ENCODE data around the gene NEUROD1.

NEUROD1 gene

GRCh38 chr2:181680937-181681811, 857 bp upstream of the NEUROD1 start:
- DNase-seq (ENCODE audit: low read depth in 2 of 2): no peak

- no peak for DNase-seq (ENCODE audit: low read depth in 2 of 2)
These were observed 755 bp downstream of the NEUROD1 start for GRCh38 chr2:181679544-181679979.

GRCh38 chr2:181678861-181679543, 1.3 kb downstream of the NEUROD1 start:
- no peak for DNase-seq (ENCODE audit: low read depth in 2 of 2)

GRCh38 chr2:181677912-181678586, 2.3 kb downstream of the NEUROD1 start:
- DNase-seq (ENCODE audit: low read depth in 2 of 2): peak in 1 of 2 donors; percentile 4

GRCh38 chr2:181675254-181675653, 5.1 kb downstream of the NEUROD1 start:
- no peak for DNase-seq (ENCODE audit: low read depth in 2 of 2)

- DNase-seq (ENCODE audit: low read depth in 2 of 2): no peak
These were observed 5.9 kb downstream of the NEUROD1 start for GRCh38 chr2:181674461-181674860.

- no peak for DNase-seq (ENCODE audit: low read depth in 2 of 2)
These were observed 7.1 kb downstream of the NEUROD1 start for GRCh38 chr2:181673173-181673572.

- no peak for DNase-seq (ENCODE audit: low read depth in 2 of 2)
These were observed 7.9 kb downstream of the NEUROD1 start for GRCh38 chr2:181672255-181673008.

- DNase-seq (ENCODE audit: low read depth in 2 of 2): no peak
These were observed 9.7 kb downstream of the NEUROD1 start for GRCh38 chr2:181670632-181671031.

GRCh38 chr2:181667234-181667633, 13.1 kb downstream of the NEUROD1 start:
- DNase-seq (ENCODE audit: low read depth in 2 of 2): no peak

- DNase-seq (ENCODE audit: low read depth in 2 of 2): no peak
These were observed 18.0 kb downstream of the NEUROD1 start for GRCh38 chr2:181662287-181662686.

- no peak for DNase-seq (ENCODE audit: low read depth in 2 of 2)
These were observed 20.1 kb downstream of the NEUROD1 start for GRCh38 chr2:181660181-181660580.

GRCh38 chr2:181658444-181658843, 21.9 kb downstream of the NEUROD1 start:
- DNase-seq (ENCODE audit: low read depth in 2 of 2): no peak

GRCh38 chr2:181657379-181657778, 22.9 kb downstream of the NEUROD1 start:
- DNase-seq (ENCODE audit: low read depth in 2 of 2): no peak

- DNase-seq (ENCODE audit: low read depth in 2 of 2): no peak
These were observed 23.6 kb downstream of the NEUROD1 start, which contains the start of gene CERKL for GRCh38 chr2:181656450-181657291. TSS of gene CERKL (minus strand) at chr2:181657105. CDS start at chr2:181657006, 99 bp downstream.

- no peak for DNase-seq (ENCODE audit: low read depth in 2 of 2)
These were observed 24.8 kb downstream of the NEUROD1 start for GRCh38 chr2:181655519-181655918.

GRCh38 chr2:181649436-181649979, 30.8 kb downstream of the NEUROD1 start:
- DNase-seq (ENCODE audit: low read depth in 2 of 2): no peak

GRCh38 chr2:181648478-181649155, 31.7 kb downstream of the NEUROD1 start:
- DNase-seq (ENCODE audit: low read depth in 2 of 2): no peak

- DNase-seq (ENCODE audit: low read depth in 2 of 2): no peak
These were observed 33.8 kb downstream of the NEUROD1 start for GRCh38 chr2:181646415-181646987.
